WTC11 (cell line): ENCODE measurements around the gene TJAP1. TPM values are rescaled to one million over a fixed set of nuclear protein-coding genes. Genes with fewer than 3 reads are reported as not detected.

ENCODE experiments used
- ATAC-seq: fragments of 200-7000 bp; cut with Tn5 transposase; 2 replicates; pipeline ENCODE4 v1.10.0; 2021; ENCODE audit warnings: mild to moderate bottlenecking, moderate library complexity
- CTCF ChIA-PET: fragments of 300-600 bp; sonication (Branson Sonifier 250); formaldehyde crosslinking; loops from one replicate; lab custom pipeline; 2021; ENCODE audit warnings: antibody characterized with exemption; lab: Charles Lee
- POLR2A ChIA-PET: fragments of 350-600 bp; sonication (Branson Sonifier 250); formaldehyde crosslinking; loops from one replicate; lab custom pipeline; 2021; ENCODE audit warnings: antibody characterized with exemption; lab: Charles Lee
- DNase-seq: peaks from one replicate; pipeline ENCODE4 v3.0.0; 2021; ENCODE audit warnings: low spot score
- H3K27ac Mint-ChIP-seq: 2 replicates; pipeline ENCODE4 v1.8.0; 2021; ENCODE audit warnings: mixed read lengths
- H3K27me3 Mint-ChIP-seq: 2 replicates; pipeline ENCODE4 v1.8.0; 2021; ENCODE audit warnings: low read depth, mild to moderate bottlenecking, moderate library complexity, mixed read lengths
- H3K36me3 Mint-ChIP-seq: 2 replicates; pipeline ENCODE4 v1.8.0; 2021; ENCODE audit warnings: mixed read lengths
- H3K4me1 Mint-ChIP-seq: 2 replicates; pipeline ENCODE4 v1.8.0; 2022; ENCODE audit warnings: mixed read lengths
- H3K4me3 Mint-ChIP-seq: 2 replicates; pipeline ENCODE4 v1.8.0; 2021; ENCODE audit warnings: mild to moderate bottlenecking, moderate library complexity, mixed read lengths
- H3K9me3 Mint-ChIP-seq: 2 replicates; pipeline ENCODE4 v1.8.0; 2021; ENCODE audit warnings: mixed read lengths
- ATF1 ChIP-seq: sonication (generic); formaldehyde crosslinking; IDR thresholded peaks from 2 replicates; pipeline ENCODE4 v1.8.1; 2023; ENCODE audit warnings: mild to moderate bottlenecking, moderate library complexity, missing genetic modification reagents
- GRHL2 ChIP-seq: fragments of 250-450 bp; sonication (Bioruptor Pico); IDR thresholded peaks from 2 replicates; pipeline ENCODE4 v1.8.0; 2022; ENCODE audit warnings: mild to moderate bottlenecking, moderate library complexity; ENCODE audit not compliant: insufficient replicate concordance, severe bottlenecking
- IRF2 ChIP-seq: sonication (generic); formaldehyde crosslinking; IDR thresholded peaks from 2 replicates; pipeline ENCODE4 v1.8.0; 2022; ENCODE audit warnings: low read depth, missing genetic modification reagents, borderline replicate concordance
- JAZF1 ChIP-seq: fragments of 250-450 bp; sonication (Bioruptor Pico); IDR thresholded peaks from 2 replicates; pipeline ENCODE4 v1.9.0; 2021; ENCODE audit warnings: moderate library complexity, mild to moderate bottlenecking, inconsistent platforms
- KAT7 ChIP-seq: sonication (generic); formaldehyde crosslinking; IDR thresholded peaks from 2 replicates; pipeline ENCODE4 v1.8.1; 2023; ENCODE audit warnings: missing genetic modification reagents, mild to moderate bottlenecking, borderline replicate concordance
- MXD4 ChIP-seq: fragments of 250-450 bp; sonication (Bioruptor Pico); IDR thresholded peaks from 2 replicates; pipeline ENCODE4 v1.8.0; 2021; ENCODE audit warnings: mild to moderate bottlenecking, moderate library complexity, borderline replicate concordance
- MYBL2 ChIP-seq: sonication (generic); formaldehyde crosslinking; IDR thresholded peaks from 2 replicates; pipeline ENCODE4 v1.8.1; 2023; ENCODE audit warnings: mild to moderate bottlenecking, moderate library complexity, missing genetic modification reagents
- NFATC4 ChIP-seq: fragments of 250-450 bp; sonication (Bioruptor Pico); IDR thresholded peaks from 2 replicates; pipeline ENCODE4 v1.9.0; 2021; ENCODE audit warnings: mild to moderate bottlenecking
- RORB ChIP-seq: fragments of 250-450 bp; sonication (Bioruptor Pico); IDR thresholded peaks from 2 replicates; pipeline ENCODE4 v1.9.0; 2021; ENCODE audit warnings: mild to moderate bottlenecking
- SMAD3 ChIP-seq: sonication (generic); formaldehyde crosslinking; IDR thresholded peaks from 2 replicates; pipeline ENCODE4 v1.8.0; 2022; ENCODE audit warnings: missing genetic modification reagents, mild to moderate bottlenecking, borderline replicate concordance
- SOX15 ChIP-seq: fragments of 250-450 bp; sonication (Bioruptor Pico); IDR thresholded peaks from 2 replicates; pipeline ENCODE4 v1.9.0; 2021; ENCODE audit warnings: mild to moderate bottlenecking
- TEAD4 ChIP-seq: sonication (generic); formaldehyde crosslinking; IDR thresholded peaks from 2 replicates; pipeline ENCODE4 v1.8.0; 2022; ENCODE audit warnings: mild to moderate bottlenecking, missing genetic modification reagents
- ZNF138 ChIP-seq: sonication (generic); formaldehyde crosslinking; conservative IDR thresholded peaks from 2 replicates; pipeline ENCODE4 v1.8.1; 2022; ENCODE audit warnings: mild to moderate bottlenecking, moderate library complexity, missing genetic modification reagents
- ZNF219 ChIP-seq: sonication (generic); formaldehyde crosslinking; IDR thresholded peaks from 2 replicates; pipeline ENCODE4 v1.8.0; 2023; ENCODE audit warnings: missing genetic modification reagents, mild to moderate bottlenecking, borderline replicate concordance
- ZNF263 ChIP-seq: sonication (generic); formaldehyde crosslinking; IDR thresholded peaks from 2 replicates; pipeline ENCODE4 v1.8.1; 2022; ENCODE audit warnings: low read depth, mild to moderate bottlenecking, moderate library complexity, missing genetic modification reagents
- ZNF396 ChIP-seq: fragments of 250-450 bp; sonication (Bioruptor Pico); IDR thresholded peaks from 2 replicates; pipeline ENCODE4 v1.8.0; 2021; ENCODE audit warnings: mild to moderate bottlenecking, moderate library complexity, borderline replicate concordance
- ZNF416 ChIP-seq: fragments of 250-450 bp; sonication (Bioruptor Pico); IDR thresholded peaks from 2 replicates; pipeline ENCODE4 v1.9.0; 2021; ENCODE audit warnings: mild to moderate bottlenecking, inconsistent platforms
- total RNA-seq: library from RNA; stranded (reverse); gene quantifications from 3 replicates; pipeline ENCODE4 v1.2.3, GENCODE V29; 2021
- TF ChIP-seq, protein P1 (sequence below): sonication (generic); formaldehyde crosslinking; IDR thresholded peaks from 2 replicates; pipeline ENCODE4 v1.8.1; 2023; ENCODE audit warnings: mild to moderate bottlenecking, missing genetic modification reagents
- TF ChIP-seq, protein P2 (sequence below): sonication (generic); formaldehyde crosslinking; IDR thresholded peaks from 2 replicates; pipeline ENCODE4 v1.8.0; 2023; ENCODE audit warnings: missing genetic modification reagents
- TF ChIP-seq, protein P3 (sequence below): sonication (generic); formaldehyde crosslinking; IDR thresholded peaks from 2 replicates; pipeline ENCODE4 v1.8.1; 2023; ENCODE audit warnings: mild to moderate bottlenecking, moderate library complexity, missing genetic modification reagents
- TF ChIP-seq, protein P4 (sequence below): sonication (generic); formaldehyde crosslinking; IDR thresholded peaks from 2 replicates; pipeline ENCODE4 v1.8.0; 2022; ENCODE audit warnings: missing genetic modification reagents
- TF ChIP-seq, protein P5 (sequence below): sonication (generic); formaldehyde crosslinking; IDR thresholded peaks from 2 replicates; pipeline ENCODE4 v1.8.0; 2022; ENCODE audit warnings: mild to moderate bottlenecking, missing genetic modification reagents

TJAP1 gene
- total RNA-seq, 1 experiment from 2014 or later = 40.4 TPM

DNA sequence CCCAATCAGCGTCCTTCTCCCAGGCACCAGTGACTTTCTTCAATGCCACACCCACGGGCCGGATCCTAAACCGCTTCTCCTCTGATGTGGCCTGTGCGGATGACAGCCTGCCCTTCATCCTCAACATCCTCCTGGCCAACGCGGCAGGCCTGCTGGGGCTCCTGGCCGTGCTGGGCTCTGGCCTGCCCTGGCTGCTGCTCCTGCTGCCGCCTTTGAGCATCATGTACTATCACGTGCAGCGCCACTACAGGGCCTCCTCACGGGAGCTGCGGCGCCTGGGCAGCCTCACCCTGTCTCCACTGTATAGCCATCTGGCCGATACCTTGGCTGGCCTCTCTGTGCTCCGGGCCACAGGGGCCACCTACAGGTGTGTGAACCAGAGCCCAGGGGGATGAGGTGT, 31.8 kb upstream of the TJAP1 start:
- Mint-ChIP-seq H3K4me1 (no peaks in the 10 kb centered on the region), H3K27ac (no peak overlapping the region), H3K27me3 (no peaks in the 10 kb centered on the region), H3K9me3 (no peaks in the 10 kb centered on the region), H3K4me3 (no peak overlapping the region), H3K36me3 (peaks cover 9% of the 10 kb centered on the region)
- TF ChIP-seq ZNF396 (CRISPR knock-in tag) = no peak
- no peak for TF ChIP-seq ZNF219 (CRISPR knock-in tag)
- no peak for TF ChIP-seq MYBL2 (CRISPR knock-in tag)
- TF ChIP-seq ZNF138 (CRISPR knock-in tag) = no peak
- TF ChIP-seq RORB (CRISPR knock-in tag) = no peak
- no peak for TF ChIP-seq MXD4
- TF ChIP-seq, protein P1, sequence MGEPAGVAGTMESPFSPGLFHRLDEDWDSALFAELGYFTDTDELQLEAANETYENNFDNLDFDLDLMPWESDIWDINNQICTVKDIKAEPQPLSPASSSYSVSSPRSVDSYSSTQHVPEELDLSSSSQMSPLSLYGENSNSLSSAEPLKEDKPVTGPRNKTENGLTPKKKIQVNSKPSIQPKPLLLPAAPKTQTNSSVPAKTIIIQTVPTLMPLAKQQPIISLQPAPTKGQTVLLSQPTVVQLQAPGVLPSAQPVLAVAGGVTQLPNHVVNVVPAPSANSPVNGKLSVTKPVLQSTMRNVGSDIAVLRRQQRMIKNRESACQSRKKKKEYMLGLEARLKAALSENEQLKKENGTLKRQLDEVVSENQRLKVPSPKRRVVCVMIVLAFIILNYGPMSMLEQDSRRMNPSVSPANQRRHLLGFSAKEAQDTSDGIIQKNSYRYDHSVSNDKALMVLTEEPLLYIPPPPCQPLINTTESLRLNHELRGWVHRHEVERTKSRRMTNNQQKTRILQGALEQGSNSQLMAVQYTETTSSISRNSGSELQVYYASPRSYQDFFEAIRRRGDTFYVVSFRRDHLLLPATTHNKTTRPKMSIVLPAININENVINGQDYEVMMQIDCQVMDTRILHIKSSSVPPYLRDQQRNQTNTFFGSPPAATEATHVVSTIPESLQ (CRISPR knock-in tag) = no peak
- ChIA-PET POLR2A (no interaction called here), CTCF (interaction anchor here (0.5 to 1.1 kb wide), 2 partner anchors 32 to 137 kb away, joined by 3 read pairs; partner anchors contain the start of genes CRIP3 and TJAP1)
- ATAC-seq = no peak
- DNase-seq = no peak

DNA sequence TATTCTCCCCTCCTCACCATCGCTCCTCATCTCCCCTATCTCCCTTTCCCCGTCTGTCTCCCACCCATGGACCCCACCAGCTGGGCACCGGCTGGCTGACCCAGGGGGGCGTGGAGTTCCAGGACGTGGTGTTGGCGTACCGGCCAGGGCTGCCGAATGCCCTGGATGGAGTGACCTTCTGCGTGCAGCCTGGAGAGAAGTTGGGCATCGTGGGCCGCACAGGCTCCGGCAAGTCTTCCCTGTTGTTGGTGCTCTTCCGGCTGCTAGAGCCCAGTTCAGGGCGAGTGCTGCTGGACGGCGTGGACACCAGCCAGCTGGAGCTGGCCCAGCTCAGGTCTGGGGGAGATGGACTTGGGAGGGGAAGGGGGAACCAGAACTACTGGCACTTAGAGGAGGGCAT, 29.8 kb upstream of the TJAP1 start:
- ATAC-seq (no peak), DNase-seq (no peak)
- H3K4me1 Mint-ChIP-seq = no peaks in the 10 kb centered on the region
- H3K4me3 Mint-ChIP-seq = no peak overlapping the region
- H3K27me3 Mint-ChIP-seq = no peaks in the 10 kb centered on the region
- POLR2A ChIA-PET = no interaction called here
- peaks cover 7% of the 10 kb centered on the region; the same call in 1 of the 2 replicates for H3K36me3 Mint-ChIP-seq
- H3K27ac Mint-ChIP-seq = no peak overlapping the region
- CTCF ChIA-PET = interaction anchor here (1.4 to 1.8 kb wide), 2 partner anchors 9 to 49 kb away, joined by 5 to 8 read pairs; no protein-coding TSS in a partner anchor
- no peak for TF ChIP-seq IRF2 (CRISPR knock-in tag)
- no peak for TF ChIP-seq NFATC4 (CRISPR knock-in tag)
- TF ChIP-seq SOX15 (CRISPR knock-in tag) = no peak
- no peak for TF ChIP-seq GRHL2 (CRISPR knock-in tag)
- no peak for TF ChIP-seq ZNF416 (CRISPR knock-in tag)
- TF ChIP-seq, protein P2, sequence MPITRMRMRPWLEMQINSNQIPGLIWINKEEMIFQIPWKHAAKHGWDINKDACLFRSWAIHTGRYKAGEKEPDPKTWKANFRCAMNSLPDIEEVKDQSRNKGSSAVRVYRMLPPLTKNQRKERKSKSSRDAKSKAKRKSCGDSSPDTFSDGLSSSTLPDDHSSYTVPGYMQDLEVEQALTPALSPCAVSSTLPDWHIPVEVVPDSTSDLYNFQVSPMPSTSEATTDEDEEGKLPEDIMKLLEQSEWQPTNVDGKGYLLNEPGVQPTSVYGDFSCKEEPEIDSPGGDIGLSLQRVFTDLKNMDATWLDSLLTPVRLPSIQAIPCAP (CRISPR knock-in tag) = no peak
- no peak for TF ChIP-seq KAT7 (CRISPR knock-in tag)
- TF ChIP-seq, protein P3, sequence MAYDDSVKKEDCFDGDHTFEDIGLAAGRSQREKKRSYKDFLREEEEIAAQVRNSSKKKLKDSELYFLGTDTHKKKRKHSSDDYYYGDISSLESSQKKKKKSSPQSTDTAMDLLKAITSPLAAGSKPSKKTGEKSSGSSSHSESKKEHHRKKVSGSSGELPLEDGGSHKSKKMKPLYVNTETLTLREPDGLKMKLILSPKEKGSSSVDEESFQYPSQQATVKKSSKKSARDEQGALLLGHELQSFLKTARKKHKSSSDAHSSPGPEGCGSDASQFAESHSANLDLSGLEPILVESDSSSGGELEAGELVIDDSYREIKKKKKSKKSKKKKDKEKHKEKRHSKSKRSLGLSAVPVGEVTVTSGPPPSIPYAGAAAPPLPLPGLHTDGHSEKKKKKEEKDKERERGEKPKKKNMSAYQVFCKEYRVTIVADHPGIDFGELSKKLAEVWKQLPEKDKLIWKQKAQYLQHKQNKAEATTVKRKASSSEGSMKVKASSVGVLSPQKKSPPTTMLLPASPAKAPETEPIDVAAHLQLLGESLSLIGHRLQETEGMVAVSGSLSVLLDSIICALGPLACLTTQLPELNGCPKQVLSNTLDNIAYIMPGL (CRISPR knock-in tag) = no peak
- no peak for TF ChIP-seq JAZF1 (CRISPR knock-in tag)
- TF ChIP-seq, all 79 proteins: peak for 0
- no peaks in the 10 kb centered on the region for H3K9me3 Mint-ChIP-seq

DNA sequence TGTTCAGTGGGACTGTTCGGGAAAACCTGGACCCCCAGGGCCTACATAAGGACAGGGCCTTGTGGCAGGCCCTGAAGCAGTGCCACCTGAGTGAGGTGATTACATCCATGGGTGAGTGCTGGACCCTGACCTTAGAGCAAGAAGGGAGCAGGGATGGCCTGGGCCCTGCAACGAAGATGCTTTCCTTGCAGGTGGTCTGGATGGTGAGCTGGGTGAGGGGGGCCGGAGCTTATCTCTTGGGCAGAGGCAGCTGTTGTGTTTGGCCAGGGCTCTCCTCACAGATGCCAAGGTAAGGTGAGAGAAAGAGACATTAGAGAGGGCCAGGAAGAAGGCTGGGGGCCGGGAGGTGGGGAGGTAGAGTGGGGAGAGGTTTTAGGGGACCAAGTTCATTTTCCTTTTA, 28.5 kb upstream of the TJAP1 start:
- DNase-seq (no peak), ATAC-seq (no peak)
- Mint-ChIP-seq H3K36me3 (peaks cover 2% of the 10 kb centered on the region; the same call in 1 of the 2 replicates), H3K4me1 (no peaks in the 10 kb centered on the region), H3K27me3 (peaks cover 5% of the 10 kb centered on the region), H3K9me3 (no peaks in the 10 kb centered on the region), H3K27ac (no peak overlapping the region), H3K4me3 (no peak overlapping the region)
- ChIA-PET CTCF (interaction anchor here (1.8 kb wide), 1 partner anchor 47 kb away, joined by 5 read pairs; no protein-coding TSS in a partner anchor), POLR2A (no interaction called here)
- TF ChIP-seq SOX15 (CRISPR knock-in tag) (no peak), RORB (CRISPR knock-in tag) (no peak), KAT7 (CRISPR knock-in tag) (no peak), ATF1 (CRISPR knock-in tag) (no peak), ZNF263 (CRISPR knock-in tag) (no peak), TEAD4 (CRISPR knock-in tag) (no peak), MYBL2 (CRISPR knock-in tag) (no peak), JAZF1 (CRISPR knock-in tag) (no peak), SMAD3 (CRISPR knock-in tag) (no peak)
- TF ChIP-seq, protein P4, sequence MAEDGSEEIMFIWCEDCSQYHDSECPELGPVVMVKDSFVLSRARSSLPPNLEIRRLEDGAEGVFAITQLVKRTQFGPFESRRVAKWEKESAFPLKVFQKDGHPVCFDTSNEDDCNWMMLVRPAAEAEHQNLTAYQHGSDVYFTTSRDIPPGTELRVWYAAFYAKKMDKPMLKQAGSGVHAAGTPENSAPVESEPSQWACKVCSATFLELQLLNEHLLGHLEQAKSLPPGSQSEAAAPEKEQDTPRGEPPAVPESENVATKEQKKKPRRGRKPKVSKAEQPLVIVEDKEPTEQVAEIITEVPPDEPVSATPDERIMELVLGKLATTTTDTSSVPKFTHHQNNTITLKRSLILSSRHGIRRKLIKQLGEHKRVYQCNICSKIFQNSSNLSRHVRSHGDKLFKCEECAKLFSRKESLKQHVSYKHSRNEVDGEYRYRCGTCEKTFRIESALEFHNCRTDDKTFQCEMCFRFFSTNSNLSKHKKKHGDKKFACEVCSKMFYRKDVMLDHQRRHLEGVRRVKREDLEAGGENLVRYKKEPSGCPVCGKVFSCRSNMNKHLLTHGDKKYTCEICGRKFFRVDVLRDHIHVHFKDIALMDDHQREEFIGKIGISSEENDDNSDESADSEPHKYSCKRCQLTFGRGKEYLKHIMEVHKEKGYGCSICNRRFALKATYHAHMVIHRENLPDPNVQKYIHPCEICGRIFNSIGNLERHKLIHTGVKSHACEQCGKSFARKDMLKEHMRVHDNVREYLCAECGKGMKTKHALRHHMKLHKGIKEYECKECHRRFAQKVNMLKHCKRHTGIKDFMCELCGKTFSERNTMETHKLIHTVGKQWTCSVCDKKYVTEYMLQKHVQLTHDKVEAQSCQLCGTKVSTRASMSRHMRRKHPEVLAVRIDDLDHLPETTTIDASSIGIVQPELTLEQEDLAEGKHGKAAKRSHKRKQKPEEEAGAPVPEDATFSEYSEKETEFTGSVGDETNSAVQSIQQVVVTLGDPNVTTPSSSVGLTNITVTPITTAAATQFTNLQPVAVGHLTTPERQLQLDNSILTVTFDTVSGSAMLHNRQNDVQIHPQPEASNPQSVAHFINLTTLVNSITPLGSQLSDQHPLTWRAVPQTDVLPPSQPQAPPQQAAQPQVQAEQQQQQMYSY = no peak
- TF ChIP-seq, protein P5, sequence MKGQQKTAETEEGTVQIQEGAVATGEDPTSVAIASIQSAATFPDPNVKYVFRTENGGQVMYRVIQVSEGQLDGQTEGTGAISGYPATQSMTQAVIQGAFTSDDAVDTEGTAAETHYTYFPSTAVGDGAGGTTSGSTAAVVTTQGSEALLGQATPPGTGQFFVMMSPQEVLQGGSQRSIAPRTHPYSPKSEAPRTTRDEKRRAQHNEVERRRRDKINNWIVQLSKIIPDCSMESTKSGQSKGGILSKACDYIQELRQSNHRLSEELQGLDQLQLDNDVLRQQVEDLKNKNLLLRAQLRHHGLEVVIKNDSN (CRISPR knock-in tag) = no peak
